ENCODE results near the gene CCDC68.

DNA sequence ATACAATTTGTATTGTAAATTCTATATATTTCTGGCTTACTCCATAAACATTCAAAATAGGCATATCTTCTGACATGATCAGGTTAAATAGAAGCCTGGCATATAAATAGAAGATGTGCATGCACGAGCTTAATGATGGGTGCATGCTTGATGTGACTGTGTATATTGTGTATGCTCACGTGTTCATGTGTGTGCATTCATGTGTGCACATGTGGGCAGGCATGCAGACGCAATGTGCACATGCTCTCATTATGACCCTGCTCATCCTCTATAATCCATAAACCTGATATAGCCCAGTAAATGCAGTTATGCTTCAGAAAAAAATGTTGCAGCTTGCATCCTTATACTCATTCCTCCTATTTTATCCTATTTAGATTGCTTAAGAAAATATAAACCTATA lies 101.8 kb downstream of the CCDC68 start:
- TF ChIP-seq EP300 (IDR thresholded peaks at IDR 0.05; ENCODE audit: borderline replicate concordance in 1 of 2, low read depth in 2 of 2, low read length in 2 of 2) = no peak
- TF ChIP-seq TEAD4 (IDR thresholded peaks at IDR 0.05; ENCODE audit: low read depth, low read length) = no peak
- TF ChIP-seq, protein P1, sequence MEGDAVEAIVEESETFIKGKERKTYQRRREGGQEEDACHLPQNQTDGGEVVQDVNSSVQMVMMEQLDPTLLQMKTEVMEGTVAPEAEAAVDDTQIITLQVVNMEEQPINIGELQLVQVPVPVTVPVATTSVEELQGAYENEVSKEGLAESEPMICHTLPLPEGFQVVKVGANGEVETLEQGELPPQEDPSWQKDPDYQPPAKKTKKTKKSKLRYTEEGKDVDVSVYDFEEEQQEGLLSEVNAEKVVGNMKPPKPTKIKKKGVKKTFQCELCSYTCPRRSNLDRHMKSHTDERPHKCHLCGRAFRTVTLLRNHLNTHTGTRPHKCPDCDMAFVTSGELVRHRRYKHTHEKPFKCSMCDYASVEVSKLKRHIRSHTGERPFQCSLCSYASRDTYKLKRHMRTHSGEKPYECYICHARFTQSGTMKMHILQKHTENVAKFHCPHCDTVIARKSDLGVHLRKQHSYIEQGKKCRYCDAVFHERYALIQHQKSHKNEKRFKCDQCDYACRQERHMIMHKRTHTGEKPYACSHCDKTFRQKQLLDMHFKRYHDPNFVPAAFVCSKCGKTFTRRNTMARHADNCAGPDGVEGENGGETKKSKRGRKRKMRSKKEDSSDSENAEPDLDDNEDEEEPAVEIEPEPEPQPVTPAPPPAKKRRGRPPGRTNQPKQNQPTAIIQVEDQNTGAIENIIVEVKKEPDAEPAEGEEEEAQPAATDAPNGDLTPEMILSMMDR (IDR thresholded peaks at IDR 0.05; ENCODE audit: control extremely low read depth in 1 of 3, insufficient read depth in 1 of 3, low read depth in 1 of 3, low read length in 3 of 3) = no peak

All from H1 (cell line).